Hematopoietic multipotent progenitor cell treated with erythropoietin and hydrocortisone succinate and interleukin-3 and kit ligand, for 15 days (in vitro differentiated cells): Measurements from ENCODE around the gene IQCK.
A peak's percentile ranks its signal among the peaks of the same experiment; 100 is the strongest.

Source experiments
- DNase-seq: peaks from one replicate; pipeline ENCODE4 v3.0.0-alpha.2; 2015; ENCODE audit warnings: low spot score

IQCK gene

GRCh38 chr16:19884611-19885450 is 166.8 kb downstream of the IQCK start, which contains the start of gene GPRC5B:
GPRC5B (minus strand) TSS chr16:19884848; CDS start chr16:19872845, 12,003 bp downstream.
- no peak for DNase-seq

GRCh38 chr16:19885451-19886072 is 167.5 kb downstream of the IQCK start:
- DNase-seq, result no peak

- DNase-seq, result peak; percentile 50
These were observed 168.2 kb downstream of the IQCK start for GRCh38 chr16:19886073-19886941.

DNA sequence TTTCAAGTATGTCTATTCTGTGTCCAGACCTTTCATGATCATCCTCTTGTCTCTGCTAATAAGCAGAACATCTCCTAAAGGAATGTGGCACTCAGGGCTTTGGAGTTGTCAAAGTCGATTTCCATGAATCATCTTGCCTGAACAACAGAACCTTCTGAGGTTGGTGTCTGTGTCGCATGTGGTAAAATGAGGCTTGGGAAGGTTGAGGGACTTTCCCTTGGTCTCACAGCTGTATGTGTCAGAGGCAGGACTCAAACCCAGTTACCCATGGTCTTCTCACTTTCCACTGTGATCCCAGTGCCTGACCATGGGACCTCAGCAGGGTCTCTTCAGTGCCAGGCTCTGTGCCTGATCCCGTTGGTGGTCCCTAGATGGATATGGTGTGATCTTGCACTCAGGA is 170.8 kb downstream of the IQCK start:
- no peak for DNase-seq

DNA sequence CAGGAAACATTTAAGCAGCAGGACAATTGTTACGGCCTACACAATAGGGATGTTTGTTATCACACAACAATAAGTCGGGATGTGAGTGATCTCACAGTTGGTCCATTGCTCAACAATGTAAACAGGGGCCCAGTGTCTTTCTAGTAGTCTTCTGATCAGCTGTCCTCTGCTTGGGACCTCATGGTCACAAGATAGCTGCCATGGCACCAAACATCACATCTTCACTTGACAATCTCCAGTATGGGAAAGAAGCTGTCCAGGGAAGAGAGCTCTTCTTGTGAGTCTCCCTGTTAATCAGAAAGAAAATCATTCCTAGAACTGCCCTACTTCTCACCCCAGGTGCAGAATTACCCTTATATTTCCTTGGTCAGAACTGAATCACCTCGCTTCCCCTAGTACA is 172.8 kb downstream of the IQCK start:
- no peak for DNase-seq

- DNase-seq, result no peak
These were observed 174.8 kb downstream of the IQCK start for GRCh38 chr16:19892902-19893301.

DNA sequence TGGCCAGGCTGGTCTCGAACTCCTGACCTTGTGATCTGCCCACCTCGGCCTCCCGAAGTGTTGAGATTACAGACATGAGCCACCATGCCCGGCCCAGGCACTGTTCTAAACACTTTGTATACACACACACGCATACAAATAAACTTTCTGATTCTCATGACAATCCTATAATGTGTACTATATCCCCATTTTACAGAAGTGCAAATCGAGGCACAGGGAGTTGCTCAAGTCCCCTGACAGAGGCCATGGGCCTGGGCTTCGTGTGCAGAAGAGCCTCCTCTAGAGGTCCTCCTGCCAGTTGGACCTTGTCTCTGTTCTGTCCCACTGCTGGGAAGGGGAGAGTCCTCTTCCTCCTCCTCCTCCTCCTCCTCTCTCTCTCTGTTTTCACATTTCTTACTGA is 176.5 kb downstream of the IQCK start:
- DNase-seq, result no peak

- DNase-seq, result no peak
These were observed 178.9 kb downstream of the IQCK start for GRCh38 chr16:19896951-19897350.

GRCh38 chr16:19898166-19898565 is 180.1 kb downstream of the IQCK start:
- no peak for DNase-seq

DNA sequence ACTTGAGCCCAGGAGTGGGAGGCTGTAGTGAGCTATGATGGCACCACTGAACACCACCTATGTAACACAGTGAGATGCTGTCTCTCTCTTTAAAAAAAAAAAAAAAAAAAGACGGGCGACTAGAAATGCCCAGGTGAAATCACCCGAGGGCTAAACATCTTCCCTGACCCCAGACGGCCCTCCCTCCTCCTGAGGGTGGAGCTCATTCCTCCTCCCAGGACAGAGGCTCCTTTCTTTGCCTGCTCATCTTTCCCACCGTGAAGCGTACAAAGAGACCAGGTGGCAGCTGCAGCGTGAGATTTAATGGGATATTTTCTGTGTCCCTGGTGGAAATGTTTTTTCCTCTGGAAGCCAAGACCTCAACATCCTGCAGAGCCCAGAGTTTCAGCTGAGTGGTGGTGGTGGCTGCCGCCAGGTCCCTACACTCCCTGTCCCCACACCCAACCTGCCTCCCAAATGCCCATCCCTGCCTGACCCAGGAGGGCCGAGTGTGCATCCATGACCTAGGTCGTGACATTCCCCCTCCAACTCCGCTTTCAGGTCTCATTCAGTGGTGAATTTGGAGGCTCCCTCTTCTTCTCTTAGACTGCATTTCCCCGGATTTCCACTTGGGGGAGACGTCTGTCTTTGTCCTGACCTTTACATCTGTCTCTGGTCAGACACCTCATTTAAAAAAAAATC is 181.0 kb downstream of the IQCK start:
- DNase-seq, result peak; percentile 33

- no peak for DNase-seq
These were observed 181.5 kb downstream of the IQCK start for GRCh38 chr16:19899605-19899955.

DNA sequence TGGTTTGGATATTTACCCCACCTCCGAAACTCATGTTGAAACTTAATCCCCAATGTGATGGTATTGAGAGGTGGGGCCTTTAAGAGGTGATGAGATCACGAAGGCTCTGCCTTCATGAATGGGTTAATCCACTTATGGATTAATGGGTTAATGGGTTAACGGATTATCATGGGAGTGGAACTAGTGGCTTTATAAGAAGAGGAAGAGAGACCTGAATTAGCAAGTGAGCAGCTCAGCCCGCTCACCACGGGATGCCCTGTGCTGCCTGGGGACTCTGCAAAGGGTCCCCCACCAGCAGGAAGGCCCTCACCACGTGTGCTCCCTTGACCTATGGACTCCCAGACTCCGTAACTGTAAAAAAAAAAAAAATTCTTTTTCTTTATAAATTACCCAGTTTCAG is 183.1 kb downstream of the IQCK start:
- no peak for DNase-seq

GRCh38 chr16:19907161-19907992 is 189.3 kb downstream of the IQCK start:
- peak; percentile 45 for DNase-seq
